GM18511 (cell line): Measurements from ENCODE around the gene ADCY2.

Source experiments
- ATAC-seq: cut with Tn5 transposase; IDR thresholded peaks from one replicate; pipeline ENCODE4 v1.9.1; 2021; ENCODE audit warnings: mild to moderate bottlenecking, moderate library complexity; ENCODE audit not compliant: unreplicated experiment

ADCY2 gene

GRCh38 chr5:7395947-7396712 lies at the start of gene ADCY2:
Gene ADCY2, plus strand, starts transcription at chr5:7396138. Its CDS starts 159 bp downstream, at chr5:7396297.
- ATAC-seq, result no peak

DNA sequence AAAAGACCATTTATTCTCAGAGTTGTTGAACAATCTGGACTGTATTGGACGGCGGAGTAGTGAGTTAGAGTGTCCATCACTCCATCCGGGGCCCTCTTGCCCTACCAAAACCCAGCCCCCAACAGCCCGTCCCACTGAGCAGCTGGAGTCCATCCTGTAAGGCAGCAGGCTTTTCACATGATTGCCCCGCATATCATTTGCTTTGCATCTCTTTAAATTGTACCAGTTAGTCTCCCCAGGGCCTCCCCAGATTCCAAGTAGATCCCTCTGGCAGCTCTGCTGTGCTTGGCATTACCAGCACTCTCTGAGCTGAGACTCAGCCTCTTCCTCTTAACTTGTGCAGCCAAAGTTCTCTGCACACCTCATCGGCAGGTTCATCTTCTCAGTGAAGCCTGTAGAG lies 48.6 kb upstream of the ADCY2 start:
- no peak for ATAC-seq

GRCh38 chr5:7348168-7348854 lies 47.6 kb upstream of the ADCY2 start:
- no peak for ATAC-seq

DNA sequence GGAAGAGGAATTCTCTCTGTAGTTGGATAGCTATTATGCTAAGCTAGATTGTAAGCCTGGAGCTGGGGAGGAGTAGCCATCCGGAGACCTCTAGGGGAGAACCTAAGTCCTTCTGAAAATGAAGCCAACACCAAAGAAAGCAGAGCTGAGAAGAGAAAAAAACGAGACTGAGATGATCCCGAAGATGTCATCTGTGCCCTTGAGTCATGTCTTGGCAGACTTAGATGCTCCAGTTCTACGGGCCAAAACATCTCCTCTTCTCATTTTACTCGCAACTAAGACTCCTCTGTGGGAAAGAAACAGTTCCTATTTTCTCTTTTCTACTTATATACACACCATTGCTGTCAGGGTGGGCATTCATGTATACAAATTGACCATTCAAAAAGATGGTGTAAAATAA lies 34.3 kb upstream of the ADCY2 start:
- no peak for ATAC-seq

DNA sequence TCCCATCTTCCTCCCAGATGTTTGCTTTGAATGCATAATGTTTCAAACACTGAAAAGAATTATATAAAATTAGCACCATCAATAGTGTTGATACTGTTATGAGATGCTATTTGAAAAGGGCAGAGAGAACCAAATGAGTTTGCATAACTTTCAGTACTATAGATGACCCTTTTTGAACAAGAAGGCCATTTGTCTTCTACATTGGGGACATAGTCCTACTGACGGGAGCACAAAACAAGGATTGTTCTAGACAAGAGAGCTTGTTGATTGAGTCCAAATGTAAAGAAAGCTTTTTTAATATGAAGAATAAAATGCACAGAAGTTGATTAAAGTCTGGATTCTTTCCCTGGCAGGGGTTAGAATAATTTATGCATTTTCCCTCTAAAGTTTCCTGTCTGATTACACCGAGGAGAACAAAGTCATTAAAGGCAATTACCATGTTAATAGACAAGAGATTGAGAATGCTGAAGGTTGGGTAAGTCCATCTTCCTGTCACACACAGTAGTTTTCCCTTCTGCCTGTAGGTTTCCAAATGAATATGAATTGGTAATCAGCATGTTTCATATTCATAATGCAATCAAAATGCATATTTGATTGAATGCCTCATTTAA lies 32.8 kb upstream of the ADCY2 start:
- no peak for ATAC-seq

DNA sequence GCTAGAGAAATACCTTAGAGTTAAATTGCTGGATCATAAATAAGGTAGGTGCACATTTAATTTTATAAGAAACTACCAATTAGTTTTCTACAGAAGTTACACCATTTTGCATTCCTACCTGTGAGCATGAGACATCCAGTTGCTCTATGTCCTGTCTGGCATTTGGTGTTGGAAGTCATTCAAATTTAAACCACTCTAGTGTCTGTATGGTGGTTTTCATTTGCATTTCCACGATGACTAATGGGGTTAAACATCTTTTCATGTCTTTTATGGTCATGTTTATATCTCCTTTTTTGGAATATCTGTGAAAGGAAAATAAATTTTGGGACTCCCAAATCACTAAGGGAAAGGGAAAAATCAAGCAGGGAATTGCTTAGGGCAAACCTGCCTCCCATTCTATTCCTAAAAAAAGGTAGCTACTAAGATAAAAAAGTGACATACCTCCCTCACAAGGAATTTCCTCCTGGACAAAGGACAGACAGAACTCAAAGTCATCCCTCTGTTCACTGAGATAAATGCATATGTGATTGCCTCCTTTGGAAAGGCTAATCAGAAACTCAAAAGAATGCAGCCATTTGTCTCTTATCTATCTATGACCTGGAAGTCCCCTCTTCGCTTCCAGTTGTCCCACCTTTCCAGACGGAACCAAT lies 31.6 kb upstream of the ADCY2 start:
- ATAC-seq, result no peak

GRCh38 chr5:7367780-7368179 lies 28.2 kb upstream of the ADCY2 start:
- no peak for ATAC-seq

- no peak for ATAC-seq
Observed at GRCh38 chr5:7372399-7372798, 23.5 kb upstream of the ADCY2 start.

GRCh38 chr5:7374186-7374585 lies 21.8 kb upstream of the ADCY2 start:
- no peak for ATAC-seq

GRCh38 chr5:7375457-7375856 lies 20.5 kb upstream of the ADCY2 start:
- no peak for ATAC-seq

- ATAC-seq, result no peak
Observed at GRCh38 chr5:7376871-7377270, 19.1 kb upstream of the ADCY2 start.

DNA sequence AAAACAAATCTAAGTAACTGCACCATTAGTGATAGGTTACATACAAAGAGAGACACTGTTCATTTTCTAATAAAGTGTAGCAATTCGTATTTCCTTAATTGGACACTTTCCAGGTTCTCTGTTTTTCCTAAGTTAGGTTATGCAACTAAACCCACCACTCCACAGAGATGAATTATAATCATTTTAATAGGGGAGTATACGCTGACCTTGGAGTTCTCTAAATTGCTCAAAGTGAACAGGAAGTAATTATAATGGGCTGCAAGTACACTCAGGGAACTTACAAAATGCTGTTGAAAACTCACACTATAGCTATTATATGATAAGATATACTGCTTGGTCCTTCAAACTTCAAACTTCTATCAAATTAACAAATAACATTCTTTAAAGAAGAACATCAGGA lies 18.2 kb upstream of the ADCY2 start:
- no peak for ATAC-seq

- no peak for ATAC-seq
Observed at GRCh38 chr5:7382588-7382987, 13.3 kb upstream of the ADCY2 start.

DNA sequence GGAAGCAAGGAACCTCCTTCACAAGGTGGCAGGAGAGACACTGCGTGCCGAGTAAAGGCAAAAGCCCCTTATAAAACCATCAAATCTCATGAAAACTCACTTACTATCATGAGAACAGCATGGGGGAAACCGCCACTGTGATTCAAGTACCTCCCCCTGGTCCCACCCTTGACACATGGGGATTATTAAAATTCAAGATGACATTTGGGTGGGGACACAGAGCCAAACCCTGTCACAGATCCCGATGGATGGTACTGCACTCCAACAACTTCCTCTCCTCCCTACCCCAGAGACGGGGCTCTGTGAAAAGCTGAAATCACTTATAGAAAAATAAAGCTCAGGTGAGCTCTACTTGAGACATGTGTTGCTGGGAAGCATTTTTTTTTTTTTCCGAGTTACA lies 10.3 kb upstream of the ADCY2 start:
- no peak for ATAC-seq

DNA sequence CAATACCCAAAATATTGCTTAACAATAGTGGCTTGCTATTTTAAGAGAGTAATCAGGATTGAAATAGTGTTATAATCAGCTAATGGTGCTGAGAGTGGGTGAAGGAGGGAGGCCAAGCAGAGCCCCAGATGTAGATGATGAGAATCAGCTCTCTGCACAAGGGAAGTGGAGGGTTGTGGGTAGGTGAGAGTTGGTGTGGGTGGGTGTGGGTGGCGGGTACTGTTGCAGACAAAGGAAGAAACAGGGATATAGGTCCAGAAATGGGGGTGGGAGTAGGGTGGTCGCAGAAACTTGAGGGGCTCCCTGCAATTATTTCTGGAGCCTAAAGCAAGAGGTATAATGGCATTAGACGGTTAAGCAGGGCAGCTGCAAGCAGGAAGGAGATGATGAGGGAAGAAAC lies 7.4 kb upstream of the ADCY2 start:
- no peak for ATAC-seq

DNA sequence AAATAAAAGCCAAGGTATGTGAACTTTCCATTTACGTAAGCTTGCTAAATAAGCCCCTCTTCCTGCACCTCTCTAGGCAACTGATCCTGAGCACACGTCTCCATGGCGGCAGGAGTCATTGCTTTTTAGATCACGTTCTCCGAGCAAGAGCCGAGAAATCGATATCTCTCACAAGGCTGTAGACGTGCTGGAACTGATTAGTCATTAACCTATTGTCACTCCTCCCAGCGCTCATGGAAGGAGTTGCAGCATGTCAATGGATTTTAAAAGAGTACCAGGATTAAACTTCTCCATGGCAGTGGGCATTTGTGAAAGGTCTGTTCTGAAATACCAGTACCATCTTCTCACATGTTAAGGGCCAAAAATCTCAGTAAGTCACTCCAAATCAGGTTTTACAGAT lies 4.7 kb upstream of the ADCY2 start:
- ATAC-seq, result no peak

- no peak for ATAC-seq
Observed at GRCh38 chr5:7391814-7392692, 3.9 kb upstream of the ADCY2 start.

DNA sequence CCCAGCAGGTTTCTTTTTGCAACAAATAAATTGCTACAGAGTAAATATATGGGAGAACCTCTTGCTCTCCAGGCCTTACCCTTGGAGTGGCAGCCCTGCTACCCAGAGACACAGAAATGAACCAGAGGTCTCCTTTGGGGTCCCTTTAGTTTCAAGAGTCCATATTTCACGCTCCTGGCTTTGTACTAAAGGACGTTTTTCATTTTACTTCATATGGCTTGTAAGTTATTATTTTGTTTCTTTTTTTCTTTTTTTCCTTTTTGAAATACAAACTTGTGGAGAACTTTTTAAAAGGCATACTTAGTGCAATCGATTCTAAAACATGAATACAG lies 3.3 kb upstream of the ADCY2 start:
- no peak for ATAC-seq

DNA sequence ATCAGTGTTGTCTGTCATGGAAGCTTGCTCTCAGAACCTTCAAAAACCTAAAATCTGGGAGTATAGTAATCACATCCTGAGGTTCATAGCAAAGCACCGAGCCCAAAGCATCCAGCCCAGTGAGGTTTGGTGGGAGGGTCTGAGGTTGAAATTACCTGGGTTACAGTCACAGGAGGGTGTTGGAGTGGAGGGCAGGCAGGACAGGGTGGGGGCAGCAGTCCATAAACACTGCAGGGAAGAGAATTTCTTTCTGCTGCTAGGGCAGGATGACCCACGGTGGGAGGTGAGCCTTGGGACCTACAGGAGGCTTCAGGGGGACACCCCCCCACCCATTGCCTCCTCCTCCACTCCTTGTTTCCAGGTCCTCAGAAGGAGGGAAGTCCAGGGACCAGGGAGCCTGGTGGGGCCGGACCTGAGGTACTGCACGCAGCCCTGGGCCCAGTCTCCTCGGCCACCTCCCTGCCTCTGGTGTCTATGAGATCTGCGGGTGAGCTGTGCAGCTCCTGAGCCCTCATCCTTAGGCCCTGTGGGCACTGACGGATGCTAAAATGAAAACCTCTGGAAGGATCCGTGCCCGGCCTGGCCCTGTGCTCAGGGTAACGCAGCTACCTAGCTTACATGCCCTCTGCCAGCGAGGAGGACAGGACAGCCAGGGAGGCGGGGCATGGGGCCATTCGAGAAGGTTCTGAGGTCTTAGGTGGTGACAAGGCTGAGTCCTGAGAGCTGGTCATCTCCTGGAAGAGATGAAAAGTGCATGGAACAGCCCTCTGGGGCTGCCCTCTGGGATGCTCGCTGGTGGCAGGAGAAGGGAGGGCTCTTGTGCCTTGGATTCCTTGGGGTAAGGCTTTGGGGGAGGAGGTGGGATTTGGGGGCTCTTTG lies 1.8 kb upstream of the ADCY2 start:
- ATAC-seq, result no peak

- ATAC-seq, result no peak
Observed at GRCh38 chr5:7394889-7395431, 978 bp upstream of the ADCY2 start.
